ENCODE results near the gene C6orf47. TPM values are rescaled to one million over a fixed set of nuclear protein-coding genes. Genes with fewer than 3 reads are reported as not detected.

C6orf47 gene
- total and polyA plus RNA-seq, 2 of the 13 experiments (the other 11 are each of a cell fraction or from before 2014, with no cell fraction given): 1.7 to 18.1 TPM

DNA sequence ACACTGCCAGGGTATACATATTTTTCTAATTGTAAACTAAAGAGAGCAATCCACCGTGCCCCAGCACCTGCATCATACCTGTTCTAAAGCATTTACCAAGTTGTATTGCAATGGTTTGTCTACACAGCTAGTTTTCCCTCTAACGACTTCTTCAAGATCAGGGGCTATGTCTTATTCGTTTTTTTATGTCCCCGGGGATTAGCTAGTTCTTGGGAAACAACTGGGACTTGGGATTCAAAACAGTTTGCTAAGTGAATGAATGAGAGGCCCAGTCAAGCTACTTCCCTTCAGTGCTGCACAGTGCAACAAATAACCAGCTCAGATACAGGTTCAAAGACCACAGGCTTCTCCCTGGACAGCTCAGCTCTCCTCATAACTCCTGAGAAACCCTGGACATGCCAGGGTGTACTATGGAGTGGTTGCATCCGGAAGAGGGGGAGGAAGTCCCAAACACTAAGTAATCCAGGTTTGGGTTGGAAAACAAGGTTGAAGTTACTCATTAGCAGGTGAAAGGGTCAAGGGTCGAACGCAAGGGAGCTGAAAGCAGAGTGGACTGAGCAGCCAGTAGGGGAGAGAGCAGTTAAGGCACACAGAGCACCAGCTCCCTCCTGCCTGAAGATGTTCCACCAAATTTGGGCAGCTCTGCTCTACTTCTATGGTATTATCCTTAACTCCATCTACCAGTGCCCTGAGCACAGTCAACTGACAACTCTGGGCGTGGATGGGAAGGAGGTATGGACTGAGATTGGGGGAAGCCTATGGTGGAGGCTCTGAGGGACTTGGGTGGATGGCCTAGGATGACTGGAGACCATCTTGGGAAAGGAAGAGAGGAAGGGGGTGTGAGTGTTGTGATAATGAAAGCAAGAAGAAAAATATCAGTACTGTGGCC, 5.0 kb downstream of the C6orf47 start, which contains the start of gene APOM (continued):
- TF ChIP-seq, protein P1, sequence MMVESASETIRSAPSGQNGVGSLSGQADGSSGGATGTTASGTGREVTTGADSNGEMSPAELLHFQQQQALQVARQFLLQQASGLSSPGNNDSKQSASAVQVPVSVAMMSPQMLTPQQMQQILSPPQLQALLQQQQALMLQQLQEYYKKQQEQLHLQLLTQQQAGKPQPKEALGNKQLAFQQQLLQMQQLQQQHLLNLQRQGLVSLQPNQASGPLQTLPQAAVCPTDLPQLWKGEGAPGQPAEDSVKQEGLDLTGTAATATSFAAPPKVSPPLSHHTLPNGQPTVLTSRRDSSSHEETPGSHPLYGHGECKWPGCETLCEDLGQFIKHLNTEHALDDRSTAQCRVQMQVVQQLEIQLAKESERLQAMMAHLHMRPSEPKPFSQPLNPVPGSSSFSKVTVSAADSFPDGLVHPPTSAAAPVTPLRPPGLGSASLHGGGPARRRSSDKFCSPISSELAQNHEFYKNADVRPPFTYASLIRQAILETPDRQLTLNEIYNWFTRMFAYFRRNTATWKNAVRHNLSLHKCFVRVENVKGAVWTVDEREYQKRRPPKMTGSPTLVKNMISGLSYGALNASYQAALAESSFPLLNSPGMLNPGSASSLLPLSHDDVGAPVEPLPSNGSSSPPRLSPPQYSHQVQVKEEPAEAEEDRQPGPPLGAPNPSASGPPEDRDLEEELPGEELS (CRISPR knock-in tag; IDR thresholded peaks at IDR 0.05): peak; percentile 98
- TF ChIP-seq ZNF503 (CRISPR knock-in tag; IDR thresholded peaks at IDR 0.05): peak; percentile 95
- peak; percentile 99 for TF ChIP-seq ERF (CRISPR knock-in tag; IDR thresholded peaks at IDR 0.05)
- no peak for TF ChIP-seq ZNF850 (CRISPR knock-in tag; conservative IDR thresholded peaks at IDR 0.05)
- TF ChIP-seq BCL6 (CRISPR knock-in tag; IDR thresholded peaks at IDR 0.05): peak; percentile 97
- peak; percentile 79; the same call in 1 of the 2 replicates for TF ChIP-seq ZBTB33 (CRISPR knock-in tag; IDR thresholded peaks at IDR 0.05)
- TF ChIP-seq, protein P2, sequence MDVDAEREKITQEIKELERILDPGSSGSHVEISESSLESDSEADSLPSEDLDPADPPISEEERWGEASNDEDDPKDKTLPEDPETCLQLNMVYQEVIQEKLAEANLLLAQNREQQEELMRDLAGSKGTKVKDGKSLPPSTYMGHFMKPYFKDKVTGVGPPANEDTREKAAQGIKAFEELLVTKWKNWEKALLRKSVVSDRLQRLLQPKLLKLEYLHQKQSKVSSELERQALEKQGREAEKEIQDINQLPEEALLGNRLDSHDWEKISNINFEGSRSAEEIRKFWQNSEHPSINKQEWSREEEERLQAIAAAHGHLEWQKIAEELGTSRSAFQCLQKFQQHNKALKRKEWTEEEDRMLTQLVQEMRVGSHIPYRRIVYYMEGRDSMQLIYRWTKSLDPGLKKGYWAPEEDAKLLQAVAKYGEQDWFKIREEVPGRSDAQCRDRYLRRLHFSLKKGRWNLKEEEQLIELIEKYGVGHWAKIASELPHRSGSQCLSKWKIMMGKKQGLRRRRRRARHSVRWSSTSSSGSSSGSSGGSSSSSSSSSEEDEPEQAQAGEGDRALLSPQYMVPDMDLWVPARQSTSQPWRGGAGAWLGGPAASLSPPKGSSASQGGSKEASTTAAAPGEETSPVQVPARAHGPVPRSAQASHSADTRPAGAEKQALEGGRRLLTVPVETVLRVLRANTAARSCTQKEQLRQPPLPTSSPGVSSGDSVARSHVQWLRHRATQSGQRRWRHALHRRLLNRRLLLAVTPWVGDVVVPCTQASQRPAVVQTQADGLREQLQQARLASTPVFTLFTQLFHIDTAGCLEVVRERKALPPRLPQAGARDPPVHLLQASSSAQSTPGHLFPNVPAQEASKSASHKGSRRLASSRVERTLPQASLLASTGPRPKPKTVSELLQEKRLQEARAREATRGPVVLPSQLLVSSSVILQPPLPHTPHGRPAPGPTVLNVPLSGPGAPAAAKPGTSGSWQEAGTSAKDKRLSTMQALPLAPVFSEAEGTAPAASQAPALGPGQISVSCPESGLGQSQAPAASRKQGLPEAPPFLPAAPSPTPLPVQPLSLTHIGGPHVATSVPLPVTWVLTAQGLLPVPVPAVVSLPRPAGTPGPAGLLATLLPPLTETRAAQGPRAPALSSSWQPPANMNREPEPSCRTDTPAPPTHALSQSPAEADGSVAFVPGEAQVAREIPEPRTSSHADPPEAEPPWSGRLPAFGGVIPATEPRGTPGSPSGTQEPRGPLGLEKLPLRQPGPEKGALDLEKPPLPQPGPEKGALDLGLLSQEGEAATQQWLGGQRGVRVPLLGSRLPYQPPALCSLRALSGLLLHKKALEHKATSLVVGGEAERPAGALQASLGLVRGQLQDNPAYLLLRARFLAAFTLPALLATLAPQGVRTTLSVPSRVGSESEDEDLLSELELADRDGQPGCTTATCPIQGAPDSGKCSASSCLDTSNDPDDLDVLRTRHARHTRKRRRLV (CRISPR knock-in tag; IDR thresholded peaks at IDR 0.05): peak; percentile 52; the same call in 1 of the 2 replicates
- TF ChIP-seq KLF15 (CRISPR knock-in tag; IDR thresholded peaks at IDR 0.05; ENCODE audit: borderline replicate concordance): no peak; the same call in 1 of the 2 replicates
- TF ChIP-seq PITX1 (CRISPR knock-in tag; IDR thresholded peaks at IDR 0.05): peak; percentile 99
- TF ChIP-seq, protein P3, sequence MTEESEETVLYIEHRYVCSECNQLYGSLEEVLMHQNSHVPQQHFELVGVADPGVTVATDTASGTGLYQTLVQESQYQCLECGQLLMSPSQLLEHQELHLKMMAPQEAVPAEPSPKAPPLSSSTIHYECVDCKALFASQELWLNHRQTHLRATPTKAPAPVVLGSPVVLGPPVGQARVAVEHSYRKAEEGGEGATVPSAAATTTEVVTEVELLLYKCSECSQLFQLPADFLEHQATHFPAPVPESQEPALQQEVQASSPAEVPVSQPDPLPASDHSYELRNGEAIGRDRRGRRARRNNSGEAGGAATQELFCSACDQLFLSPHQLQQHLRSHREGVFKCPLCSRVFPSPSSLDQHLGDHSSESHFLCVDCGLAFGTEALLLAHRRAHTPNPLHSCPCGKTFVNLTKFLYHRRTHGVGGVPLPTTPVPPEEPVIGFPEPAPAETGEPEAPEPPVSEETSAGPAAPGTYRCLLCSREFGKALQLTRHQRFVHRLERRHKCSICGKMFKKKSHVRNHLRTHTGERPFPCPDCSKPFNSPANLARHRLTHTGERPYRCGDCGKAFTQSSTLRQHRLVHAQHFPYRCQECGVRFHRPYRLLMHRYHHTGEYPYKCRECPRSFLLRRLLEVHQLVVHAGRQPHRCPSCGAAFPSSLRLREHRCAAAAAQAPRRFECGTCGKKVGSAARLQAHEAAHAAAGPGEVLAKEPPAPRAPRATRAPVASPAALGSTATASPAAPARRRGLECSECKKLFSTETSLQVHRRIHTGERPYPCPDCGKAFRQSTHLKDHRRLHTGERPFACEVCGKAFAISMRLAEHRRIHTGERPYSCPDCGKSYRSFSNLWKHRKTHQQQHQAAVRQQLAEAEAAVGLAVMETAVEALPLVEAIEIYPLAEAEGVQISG (CRISPR knock-in tag; IDR thresholded peaks at IDR 0.05): peak; percentile 85
- TF ChIP-seq ZNF7 (CRISPR knock-in tag; IDR thresholded peaks at IDR 0.05): no peak

Data from HepG2 (cell line).